ENCODE measurements around the gene CHRNA4.

Gene CHRNA4

GRCh38 chr20:63334356-63334755, 26.8 kb downstream of the CHRNA4 start:
- DNase-seq (ENCODE audit: low read depth in 2 of 2), result no peak

- no peak for DNase-seq (ENCODE audit: low read depth in 2 of 2)
Measured at GRCh38 chr20:63333241-63333836, 27.8 kb downstream of the CHRNA4 start.

- no peak for DNase-seq (ENCODE audit: low read depth in 2 of 2)
Measured at GRCh38 chr20:63332488-63333240, 28.5 kb downstream of the CHRNA4 start.

- no peak for DNase-seq (ENCODE audit: low read depth in 2 of 2)
Measured at GRCh38 chr20:63331741-63332400, 29.3 kb downstream of the CHRNA4 start.

GRCh38 chr20:63330940-63331339, 30.2 kb downstream of the CHRNA4 start:
- DNase-seq (ENCODE audit: low read depth in 2 of 2), result no peak

GRCh38 chr20:63330084-63330760, 30.9 kb downstream of the CHRNA4 start:
- no peak for DNase-seq (ENCODE audit: low read depth in 2 of 2)

- DNase-seq (ENCODE audit: low read depth in 2 of 2), result no peak
Measured at GRCh38 chr20:63329331-63330083, 31.6 kb downstream of the CHRNA4 start.

GRCh38 chr20:63328718-63329275, 32.4 kb downstream of the CHRNA4 start:
- no peak for DNase-seq (ENCODE audit: low read depth in 2 of 2)

- DNase-seq (ENCODE audit: low read depth in 2 of 2), result no peak
Measured at GRCh38 chr20:63328026-63328700, 33.0 kb downstream of the CHRNA4 start.

- DNase-seq (ENCODE audit: low read depth in 2 of 2), result no peak
Measured at GRCh38 chr20:63327231-63327745, 33.9 kb downstream of the CHRNA4 start.

GRCh38 chr20:63326314-63327230, 34.6 kb downstream of the CHRNA4 start:
- no peak for DNase-seq (ENCODE audit: low read depth in 2 of 2)

GRCh38 chr20:63325554-63326313, 35.4 kb downstream of the CHRNA4 start:
- no peak for DNase-seq (ENCODE audit: low read depth in 2 of 2)

- no peak for DNase-seq (ENCODE audit: low read depth in 2 of 2)
Measured at GRCh38 chr20:63325021-63325471, 36.1 kb downstream of the CHRNA4 start.

- DNase-seq (ENCODE audit: low read depth in 2 of 2), result no peak
Measured at GRCh38 chr20:63323357-63323981, 37.7 kb downstream of the CHRNA4 start.

GRCh38 chr20:63322933-63323273, 38.2 kb downstream of the CHRNA4 start:
- no peak for DNase-seq (ENCODE audit: low read depth in 2 of 2)

GRCh38 chr20:63322146-63322932, 38.8 kb downstream of the CHRNA4 start:
- DNase-seq (ENCODE audit: low read depth in 2 of 2), result no peak

GRCh38 chr20:63321148-63321831, 39.9 kb downstream of the CHRNA4 start:
- no peak for DNase-seq (ENCODE audit: low read depth in 2 of 2)
